GM19035 (cell line): ENCODE data around the gene IMPACT.

Experiments used
- ATAC-seq: cut with Tn5 transposase; IDR thresholded peaks from one replicate; pipeline ENCODE4 v1.9.1; 2021; ENCODE audit not compliant: unreplicated experiment

Gene IMPACT

GRCh38 chr18:24474406-24474805 lies 47.9 kb downstream of the IMPACT start:
- no peak for ATAC-seq

- no peak for ATAC-seq
These were observed 49.6 kb downstream of the IMPACT start for GRCh38 chr18:24475926-24476589.

DNA sequence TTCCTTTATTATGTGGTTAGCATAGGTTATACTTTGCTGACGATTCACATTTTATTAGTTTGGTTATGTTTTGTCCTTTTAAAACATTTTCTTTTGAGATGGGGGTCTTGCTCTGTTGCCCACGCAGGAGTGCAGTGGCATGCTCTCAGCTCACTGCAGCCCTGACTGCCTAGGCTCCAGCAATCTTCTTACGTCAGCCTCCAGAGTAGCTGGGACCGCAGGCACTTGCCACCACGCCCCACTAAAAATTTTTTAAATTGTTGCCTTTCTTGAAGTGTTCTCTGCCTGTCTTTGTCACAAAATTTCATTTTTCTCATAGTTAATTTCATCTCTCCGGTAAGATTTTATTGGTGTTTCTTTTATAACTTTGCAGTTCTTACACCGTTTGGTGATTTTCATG lies 52.9 kb downstream of the IMPACT start:
- ATAC-seq, result no peak

DNA sequence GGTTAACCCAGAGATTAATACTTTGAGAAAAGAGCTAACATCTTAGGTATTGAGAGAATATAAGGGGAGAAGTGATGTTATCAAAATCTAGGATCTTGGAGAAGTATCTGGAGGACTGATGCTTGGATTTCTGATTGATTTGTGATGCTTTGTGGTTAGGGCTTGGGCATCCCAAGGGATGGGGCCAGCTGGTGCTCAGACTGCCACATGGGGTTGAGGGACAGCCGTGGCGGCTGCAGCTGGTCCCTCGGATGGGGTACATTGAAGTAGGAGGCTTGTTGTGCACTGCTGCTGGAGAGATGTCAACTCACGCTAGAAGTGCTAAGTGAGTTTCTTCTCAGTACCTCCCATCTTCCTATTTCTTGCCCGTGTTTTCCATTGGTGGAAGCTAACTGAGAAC lies 56.4 kb downstream of the IMPACT start:
- ATAC-seq, result no peak

DNA sequence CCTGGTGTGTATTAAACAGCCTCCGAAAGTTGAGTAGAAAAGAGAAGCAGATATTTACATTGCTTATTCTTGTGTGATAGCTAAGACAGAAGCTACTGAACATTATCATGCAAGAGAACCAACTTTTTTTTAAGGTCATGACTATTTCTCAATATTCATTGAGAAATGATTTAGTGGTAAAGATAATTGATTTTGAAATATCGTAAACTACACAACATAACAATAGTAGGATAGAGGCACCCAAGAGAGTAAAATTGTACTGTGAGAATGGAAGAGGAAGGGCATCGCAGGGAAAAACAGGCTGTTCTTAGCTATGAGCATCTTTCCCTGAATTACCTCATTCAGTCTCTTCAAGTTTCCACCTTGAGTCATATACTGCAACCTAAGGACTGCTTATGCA lies 59.2 kb downstream of the IMPACT start:
- no peak for ATAC-seq

GRCh38 chr18:24486684-24487083 lies 60.2 kb downstream of the IMPACT start:
- no peak for ATAC-seq

DNA sequence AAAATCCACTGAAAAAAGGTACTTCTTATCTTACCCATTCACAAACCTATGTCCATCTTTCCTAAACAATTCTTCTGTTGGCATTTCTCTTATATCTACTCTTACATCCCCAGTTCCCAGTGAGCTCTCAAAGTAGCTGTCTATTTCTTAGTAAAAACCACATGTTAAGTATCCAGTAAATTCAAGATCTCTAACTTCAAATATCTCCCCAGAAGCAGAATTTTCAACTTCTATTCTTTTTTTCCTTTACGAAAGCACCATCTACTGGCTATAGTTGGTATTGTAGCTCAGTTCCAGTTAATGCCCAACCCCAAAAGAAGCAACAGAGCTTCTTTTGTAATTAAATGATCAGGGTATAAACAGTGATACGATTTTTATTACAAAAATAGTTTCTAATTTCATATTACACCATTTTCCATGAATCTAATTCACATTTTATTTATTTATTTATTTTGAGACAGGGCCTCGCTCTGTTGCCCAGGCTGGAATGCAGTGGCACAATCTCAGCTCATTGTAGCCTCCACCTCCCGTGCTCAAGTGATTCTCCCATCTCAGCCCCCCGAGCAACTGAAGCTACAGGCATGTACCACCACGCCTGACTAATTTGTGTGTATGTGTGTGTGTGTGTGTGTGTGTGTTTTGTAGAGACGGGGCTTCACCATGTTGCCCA lies 62.5 kb downstream of the IMPACT start:
- no peak for ATAC-seq

GRCh38 chr18:24490539-24490938 lies 64.1 kb downstream of the IMPACT start:
- ATAC-seq, result no peak

- ATAC-seq, result peak; percentile 74
These were observed 65.7 kb downstream of the IMPACT start for GRCh38 chr18:24491927-24492834.

- no peak for ATAC-seq
These were observed 68.1 kb downstream of the IMPACT start for GRCh38 chr18:24494586-24494985.

- ATAC-seq, result no peak
These were observed 70.7 kb downstream of the IMPACT start for GRCh38 chr18:24497031-24497754.

DNA sequence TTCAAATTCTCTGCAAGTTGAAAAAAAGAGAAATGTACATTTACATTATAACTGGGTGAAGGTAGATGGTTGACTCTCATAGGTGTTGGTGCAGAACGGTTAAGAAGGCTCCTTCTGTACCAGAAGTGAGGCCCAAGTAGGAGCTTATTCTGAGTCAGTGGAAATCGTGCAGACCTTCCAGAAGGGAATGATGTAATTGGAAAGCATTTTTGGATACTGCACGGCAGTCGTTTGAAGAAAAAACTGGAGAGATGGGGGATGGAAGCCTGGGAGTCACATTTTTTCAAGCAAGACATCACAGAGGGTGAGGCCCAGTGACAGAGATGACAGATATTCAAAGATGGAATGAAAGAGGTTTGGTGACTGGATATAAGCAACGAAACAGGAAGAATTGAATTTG lies 73.3 kb downstream of the IMPACT start:
- ATAC-seq, result no peak

- ATAC-seq, result no peak
These were observed 73.7 kb downstream of the IMPACT start for GRCh38 chr18:24500217-24500616.

DNA sequence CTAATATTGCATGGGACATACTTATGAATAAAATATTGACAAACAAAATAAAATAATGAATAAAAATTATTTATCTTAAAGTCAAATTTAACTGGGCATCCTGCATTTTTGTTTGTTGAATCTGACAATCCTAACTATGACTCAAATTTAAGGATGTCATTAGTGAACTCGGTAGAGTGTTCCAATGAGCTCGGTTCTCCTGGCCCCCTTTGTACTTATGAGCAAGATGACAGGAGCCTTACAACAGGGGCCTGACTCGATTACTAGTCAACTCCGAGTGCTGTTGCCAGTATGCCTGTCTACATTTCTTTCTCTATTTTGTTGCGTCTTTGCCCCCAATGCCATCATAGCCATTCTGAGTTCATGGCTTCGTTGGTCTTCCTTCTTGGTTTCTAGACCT lies 74.3 kb downstream of the IMPACT start:
- ATAC-seq, result no peak

GRCh38 chr18:24502667-24503523 lies 76.4 kb downstream of the IMPACT start:
- ATAC-seq, result no peak
